ENCODE data around the gene TNS1.

The TNS1 gene

GRCh38 chr2:217929757-217930707 lies 72.8 kb downstream of the TNS1 start:
- no peak for DNase-seq (ENCODE audit: low read depth)

GRCh38 chr2:217929272-217929671 lies 73.5 kb downstream of the TNS1 start:
- DNase-seq (ENCODE audit: low read depth) = no peak

GRCh38 chr2:217928324-217929181 lies 74.2 kb downstream of the TNS1 start:
- DNase-seq (ENCODE audit: low read depth) = no peak

GRCh38 chr2:217927601-217928323 lies 75.0 kb downstream of the TNS1 start:
- no peak for DNase-seq (ENCODE audit: low read depth)

- DNase-seq (ENCODE audit: low read depth) = no peak
Observed at GRCh38 chr2:217926801-217927200, 76.0 kb downstream of the TNS1 start.

- no peak for DNase-seq (ENCODE audit: low read depth)
Observed at GRCh38 chr2:217924346-217924901, 78.4 kb downstream of the TNS1 start.

GRCh38 chr2:217923007-217923686 lies 79.6 kb downstream of the TNS1 start:
- no peak for DNase-seq (ENCODE audit: low read depth)

- no peak for DNase-seq (ENCODE audit: low read depth)
Observed at GRCh38 chr2:217922101-217923006, 80.4 kb downstream of the TNS1 start.

GRCh38 chr2:217920879-217921603 lies 81.8 kb downstream of the TNS1 start:
- DNase-seq (ENCODE audit: low read depth) = no peak

GRCh38 chr2:217919781-217920351 lies 82.9 kb downstream of the TNS1 start:
- DNase-seq (ENCODE audit: low read depth) = no peak

- DNase-seq (ENCODE audit: low read depth) = no peak
Observed at GRCh38 chr2:217919204-217919603, 83.6 kb downstream of the TNS1 start.

- DNase-seq (ENCODE audit: low read depth) = no peak
Observed at GRCh38 chr2:217918308-217919024, 84.3 kb downstream of the TNS1 start.

GRCh38 chr2:217916504-217917254 lies 86.1 kb downstream of the TNS1 start:
- no peak for DNase-seq (ENCODE audit: low read depth)

GRCh38 chr2:217915706-217916105 lies 87.1 kb downstream of the TNS1 start:
- DNase-seq (ENCODE audit: low read depth) = no peak

GRCh38 chr2:217914878-217915277 lies 87.9 kb downstream of the TNS1 start:
- DNase-seq (ENCODE audit: low read depth) = no peak

- no peak for DNase-seq (ENCODE audit: low read depth)
Observed at GRCh38 chr2:217914078-217914477, 88.7 kb downstream of the TNS1 start.

- DNase-seq (ENCODE audit: low read depth) = no peak
Observed at GRCh38 chr2:217913436-217913835, 89.4 kb downstream of the TNS1 start.

Measured in stimulated activated CD8-positive, alpha-beta memory T cell treated with anti-CD3 and anti-CD28 coated beads, Interleukin-12 subunit alpha, Interleukin-12 subunit beta, amount 100 ng/mL, for 1 hour (primary cell).